GM12878 (cell line): ENCODE data around the gene MPV17L.

Experiments used
- BRCA1 ChIP-seq: IDR thresholded peaks from 2 replicates; pipeline ENCODE4 v1.6.1; 2011; ENCODE audit warnings: low read depth, low read length, improper control_type of control experiment
- SIN3A ChIP-seq: IDR thresholded peaks from 2 replicates; pipeline ENCODE4 v1.6.1; 2012; ENCODE audit warnings: low read depth, low read length, improper control_type of control experiment

GRCh38 chr16:15426796-15427195 is 31.2 kb downstream of the MPV17L start:
- no peak for TF ChIP-seq SIN3A
- TF ChIP-seq BRCA1 = no peak
